ENCODE measurements around the gene PKDCC.
"Not testable (repeated sequence)": the region's sequence is repeated elsewhere in the genome, so short reads cannot be mapped to it uniquely, and the experiment has no call there.

Gene PKDCC

DNA sequence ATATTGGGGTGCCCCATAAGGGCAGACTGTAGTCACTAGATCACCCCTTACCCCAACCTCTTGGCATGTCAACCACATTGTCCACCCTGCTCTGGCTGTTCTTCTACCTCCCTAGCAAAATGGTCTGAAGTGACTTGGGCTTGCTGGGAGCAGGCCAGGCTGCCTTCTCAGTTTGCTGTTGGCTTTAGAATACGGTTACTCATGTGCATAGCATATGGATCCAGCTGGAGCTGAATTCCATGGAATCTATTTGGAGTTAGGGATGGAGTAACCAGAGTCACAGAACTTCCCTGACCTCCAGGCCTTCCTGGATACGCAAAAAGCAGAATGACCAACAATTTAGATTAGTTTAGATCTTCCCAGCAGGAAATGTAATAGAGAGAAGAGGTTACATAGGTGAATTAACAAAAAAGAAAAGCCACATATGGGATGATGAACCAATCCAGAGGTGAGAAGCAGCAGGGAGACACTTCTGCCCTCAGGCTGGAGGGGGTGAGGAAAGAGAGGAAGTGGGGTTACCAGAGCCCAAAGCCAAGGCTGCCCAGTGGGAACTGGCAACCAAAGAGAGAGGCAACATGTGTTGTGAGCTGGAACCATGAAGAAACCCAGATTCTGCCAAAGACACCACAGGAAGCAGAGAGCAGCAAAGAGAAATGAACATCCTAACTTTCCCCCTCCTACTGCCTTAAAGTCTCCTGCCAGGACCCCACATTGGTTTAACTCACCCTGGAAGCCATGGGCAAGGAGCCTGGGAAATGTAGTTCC is 26.1 kb downstream of the PKDCC start:
- Histone ChIP-seq H3K9ac (no peak overlapping the region), H3K27ac (no peak overlapping the region; the same call in 1 of the 2 replicates), H4K20me1 (no peaks in the 10 kb centered on the region), H3K27me3 (no peaks in the 10 kb centered on the region), H3K4me2 (peak overlapping the region; percentile 65), H3K9me3 (no peaks in the 10 kb centered on the region; the same call in 1 of the 2 replicates), H3K4me1 (peaks cover 43% of the 10 kb centered on the region), H3K4me3 (no peak overlapping the region), H3K36me3 (no peaks in the 10 kb centered on the region)
- TF ChIP-seq Cebpa-rat (IDR thresholded peaks at IDR 0.05): no peak

DNA sequence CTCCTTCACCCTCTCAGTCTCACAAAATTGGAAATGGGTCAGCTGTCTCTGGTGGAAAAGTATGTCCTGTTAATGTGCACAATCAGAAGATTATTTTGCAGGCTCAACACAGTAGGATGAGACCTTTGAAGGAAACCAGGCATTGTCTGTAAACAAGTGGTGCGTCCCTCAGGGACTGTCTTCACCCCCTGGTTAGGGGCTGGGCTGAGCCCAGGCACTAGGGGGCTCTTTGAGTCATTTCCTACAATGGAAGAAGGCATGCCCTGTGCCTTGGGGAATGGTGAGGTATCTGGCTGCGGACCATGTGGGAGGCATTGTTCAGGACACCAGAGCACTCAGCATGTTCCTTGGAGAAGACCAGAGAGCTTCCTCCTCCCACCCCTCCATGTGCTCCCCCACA is 26.8 kb downstream of the PKDCC start:
- Histone ChIP-seq H3K27me3 (no peaks in the 10 kb centered on the region), H3K9ac (no peak overlapping the region), H3K4me2 (peak overlapping the region; percentile 65), H4K20me1 (no peaks in the 10 kb centered on the region), H3K9me3 (no peaks in the 10 kb centered on the region; the same call in 1 of the 2 replicates), H3K36me3 (no peaks in the 10 kb centered on the region), H3K4me3 (no peak overlapping the region), H3K4me1 (peaks cover 43% of the 10 kb centered on the region), H3K27ac (no peak overlapping the region)
- TF ChIP-seq Cebpa-rat (IDR thresholded peaks at IDR 0.05): no peak

DNA sequence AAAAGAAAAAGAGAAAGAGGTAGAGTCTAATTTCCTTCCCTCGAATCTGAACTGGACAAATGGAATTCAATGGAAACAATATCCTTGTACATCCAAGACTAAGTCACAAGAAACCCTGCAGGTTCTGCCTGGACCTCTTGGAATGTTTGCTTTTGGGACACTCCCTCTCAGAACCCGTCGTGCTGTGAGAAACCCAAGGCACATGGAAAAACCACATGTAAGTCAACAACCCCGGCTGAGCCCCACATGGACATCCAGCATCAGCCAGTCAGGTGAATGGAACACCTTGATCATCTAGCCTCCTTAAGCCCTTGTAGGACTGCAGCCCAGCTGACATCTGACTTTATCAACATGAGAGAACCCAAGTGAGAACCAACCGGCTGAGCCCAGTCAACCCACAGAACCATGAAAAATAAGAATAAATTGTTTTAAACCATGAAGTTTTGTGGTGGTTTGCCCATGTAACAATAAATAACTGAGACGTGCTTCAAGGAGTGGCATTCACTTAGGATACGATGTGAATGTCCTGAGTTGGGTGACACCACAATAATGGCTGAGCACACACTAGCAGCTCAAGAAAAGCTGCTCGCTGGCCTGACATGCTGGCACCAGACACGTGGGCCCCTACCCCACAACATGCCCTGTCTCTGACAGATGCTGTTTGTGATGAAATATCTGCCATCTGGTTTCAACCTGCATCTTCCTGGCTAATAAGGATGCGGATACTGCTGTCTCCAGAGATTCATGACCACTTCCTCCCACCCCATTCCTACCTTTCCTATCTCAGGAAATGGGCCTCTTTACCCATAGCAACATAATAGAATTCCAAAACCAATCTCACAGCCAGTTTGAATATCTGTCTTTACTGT is 28.8 kb downstream of the PKDCC start:
- no peaks in the 10 kb centered on the region for H3K36me3 ChIP-seq
- no peak overlapping the region for H3K4me3 ChIP-seq
- no peak overlapping the region for H3K9ac ChIP-seq
- no peak for TF ChIP-seq Cebpa-rat (IDR thresholded peaks at IDR 0.05)
- H4K20me1 ChIP-seq: no peaks in the 10 kb centered on the region
- no peaks in the 10 kb centered on the region; the same call in 1 of the 2 replicates for H3K9me3 ChIP-seq
- H3K4me1 ChIP-seq: peaks cover 43% of the 10 kb centered on the region
- no peak overlapping the region for H3K27ac ChIP-seq
- H3K27me3 ChIP-seq: no peaks in the 10 kb centered on the region
- H3K4me2 ChIP-seq: peak overlapping the region; percentile 42

- no peaks in the 10 kb centered on the region; the same call in 1 of the 2 replicates for H3K9me3 ChIP-seq
- no peak for TF ChIP-seq Cebpa-rat (IDR thresholded peaks at IDR 0.05)
- no peak overlapping the region for H3K4me2 ChIP-seq
- H3K4me1 ChIP-seq: peaks cover 41% of the 10 kb centered on the region
- H3K9ac ChIP-seq: no peak overlapping the region
- H3K27ac ChIP-seq: no peak overlapping the region
- H3K36me3 ChIP-seq: no peaks in the 10 kb centered on the region
- H3K27me3 ChIP-seq: no peaks in the 10 kb centered on the region
- no peak overlapping the region for H3K4me3 ChIP-seq
- H4K20me1 ChIP-seq: no peaks in the 10 kb centered on the region
These were observed 29.5 kb downstream of the PKDCC start for GRCh38 chr2:42077343-42077742.

DNA sequence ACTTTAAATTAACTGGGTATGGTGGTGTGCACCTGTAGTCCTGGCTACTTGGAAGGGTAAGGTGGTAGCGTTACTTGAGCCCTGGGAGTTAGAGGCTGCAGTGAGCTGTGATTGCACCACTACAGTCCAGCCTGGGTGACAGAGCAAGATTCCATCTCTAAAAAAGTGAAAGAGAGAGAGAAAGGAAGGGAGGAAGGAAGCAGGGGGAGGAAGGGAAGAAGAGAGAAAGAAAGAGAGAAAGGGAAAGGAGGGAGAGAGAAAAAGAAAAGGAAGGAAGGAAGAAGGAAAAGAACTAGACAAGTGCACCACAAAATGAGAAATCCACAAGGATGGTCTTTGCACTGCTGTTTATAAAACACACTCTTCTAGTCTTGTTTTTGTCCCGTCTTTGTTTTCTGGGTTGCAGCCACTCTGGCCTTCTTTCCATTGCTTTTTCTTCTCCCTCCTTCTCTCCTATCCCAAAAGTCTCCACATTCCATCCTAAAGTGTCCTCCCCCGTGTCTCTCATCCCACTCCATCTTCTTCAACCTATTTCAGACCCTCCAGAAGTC is 32.0 kb downstream of the PKDCC start:
- H3K4me2 ChIP-seq: no peak overlapping the region
- H3K27me3 ChIP-seq: no peaks in the 10 kb centered on the region
- no peak overlapping the region for H3K9ac ChIP-seq
- no peak for TF ChIP-seq Cebpa-rat (IDR thresholded peaks at IDR 0.05)
- H3K9me3 ChIP-seq: no peaks in the 10 kb centered on the region; the same call in 1 of the 2 replicates
- H3K27ac ChIP-seq: no peak overlapping the region
- H3K36me3 ChIP-seq: no peaks in the 10 kb centered on the region
- H3K4me1 ChIP-seq: peaks cover 28% of the 10 kb centered on the region
- H3K4me3 ChIP-seq: no peak overlapping the region
- H4K20me1 ChIP-seq: no peaks in the 10 kb centered on the region

GRCh38 chr2:42081151-42081550 is 33.3 kb downstream of the PKDCC start:
- not testable (repeated sequence) for H3K4me3 ChIP-seq, H3K27me3 ChIP-seq, H3K4me2 ChIP-seq, H3K36me3 ChIP-seq, H3K9me3 ChIP-seq, H4K20me1 ChIP-seq, H3K27ac ChIP-seq, H3K9ac ChIP-seq
- H3K4me1 ChIP-seq: peaks cover 22% of the 10 kb centered on the region

DNA sequence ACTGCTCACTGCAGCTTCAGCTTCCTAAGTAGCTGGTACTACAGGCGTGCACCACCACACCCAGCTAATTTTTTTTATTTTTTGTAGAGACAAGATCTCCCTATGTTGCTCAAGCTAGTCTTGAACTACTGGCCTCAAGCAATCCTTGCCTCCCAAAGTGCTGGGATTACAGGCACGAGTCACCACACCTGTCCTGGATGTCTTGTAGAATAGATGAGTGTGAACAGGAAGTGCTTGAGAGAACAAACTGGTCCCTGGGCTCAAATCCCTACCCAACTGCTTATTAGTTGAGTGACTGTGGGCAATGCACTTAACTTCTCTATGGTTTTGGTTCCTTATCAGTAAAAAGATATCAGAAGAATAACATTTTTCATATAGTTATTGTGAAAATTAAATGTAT is 34.2 kb downstream of the PKDCC start:
- no peaks in the 10 kb centered on the region for H4K20me1 ChIP-seq
- no peak overlapping the region for H3K27ac ChIP-seq
- peaks cover 13% of the 10 kb centered on the region for H3K4me1 ChIP-seq
- no peaks in the 10 kb centered on the region for H3K36me3 ChIP-seq
- no peak overlapping the region for H3K4me2 ChIP-seq
- no peak overlapping the region for H3K4me3 ChIP-seq
- no peak overlapping the region for H3K9ac ChIP-seq
- no peaks in the 10 kb centered on the region for H3K27me3 ChIP-seq
- no peaks in the 10 kb centered on the region for H3K9me3 ChIP-seq
- TF ChIP-seq Cebpa-rat (IDR thresholded peaks at IDR 0.05): no peak

DNA sequence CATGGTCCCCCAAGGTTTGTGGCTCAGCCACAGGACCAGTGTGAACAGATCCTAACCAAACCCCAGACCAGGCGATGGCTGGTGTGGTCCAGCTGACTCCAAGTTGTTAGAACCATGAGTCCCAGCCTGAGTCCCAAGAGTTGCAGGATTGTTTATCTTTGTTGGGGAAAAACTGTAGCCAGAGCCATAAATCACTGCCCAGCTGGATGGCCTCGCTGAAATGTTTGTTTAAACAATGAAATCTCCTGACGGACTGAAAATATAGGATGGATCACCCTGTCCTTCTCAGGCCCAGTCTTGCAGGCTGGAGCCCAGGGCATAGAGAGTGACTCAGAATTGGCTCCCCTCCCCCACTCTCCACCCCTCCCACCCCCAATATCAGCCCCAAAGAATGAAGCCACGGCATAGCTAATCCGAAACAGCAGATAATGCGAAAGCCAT is 36.4 kb downstream of the PKDCC start:
- no peak overlapping the region for H3K9ac ChIP-seq
- no peak overlapping the region for H3K27ac ChIP-seq
- no peak overlapping the region for H3K4me3 ChIP-seq
- H3K27me3 ChIP-seq: no peaks in the 10 kb centered on the region
- peaks cover 8% of the 10 kb centered on the region; the same call in 1 of the 2 replicates for H3K4me1 ChIP-seq
- H3K9me3 ChIP-seq: no peaks in the 10 kb centered on the region
- peak overlapping the region; percentile 31; the same call in 1 of the 2 replicates for H3K4me2 ChIP-seq
- no peak for TF ChIP-seq Cebpa-rat (IDR thresholded peaks at IDR 0.05)
- H4K20me1 ChIP-seq: no peaks in the 10 kb centered on the region
- H3K36me3 ChIP-seq: no peaks in the 10 kb centered on the region

DNA sequence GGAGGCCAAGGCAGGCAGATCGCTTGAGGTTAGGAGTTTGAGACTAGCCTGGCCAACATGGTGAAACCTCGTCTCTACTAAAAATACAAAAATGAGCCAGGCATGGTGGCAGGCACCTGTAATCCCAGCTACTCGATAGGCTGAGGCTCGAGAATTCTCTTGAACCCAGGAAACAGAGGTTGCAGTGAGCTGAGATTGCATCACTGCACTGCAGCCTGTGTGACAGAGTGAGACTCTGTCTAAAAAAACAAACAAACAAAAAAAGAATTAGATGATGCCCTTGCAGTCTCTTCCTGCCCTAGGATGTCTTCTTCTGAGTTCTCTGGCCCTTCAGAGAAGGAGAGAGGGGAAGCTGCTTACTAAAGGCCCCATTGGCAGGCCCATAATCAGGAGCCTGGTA is 37.2 kb downstream of the PKDCC start:
- not testable (repeated sequence) for H3K4me2 ChIP-seq

More for the DNA sequence above, 37.2 kb downstream of the PKDCC start:
- H3K4me1 ChIP-seq, H3K27me3 ChIP-seq, H3K36me3 ChIP-seq, H3K27ac ChIP-seq, H4K20me1 ChIP-seq, H3K9ac ChIP-seq, H3K4me3 ChIP-seq, H3K9me3 ChIP-seq: not testable (repeated sequence)
